DOHH2 (cell line): ENCODE measurements around the gene SLCO3A1.
"Not testable (repeated sequence)": the region's sequence is repeated elsewhere in the genome, so short reads cannot be mapped to it uniquely, and the experiment has no call there.

Experiments used
- CTCF ChIP-seq: fragments of 200-600 bp; sonication (generic); IDR thresholded peaks from one replicate; pipeline ENCODE4 v1.5.1; 2014; ENCODE audit warnings: antibody characterized with exemption, mild to moderate bottlenecking, low read depth, low read length; ENCODE audit not compliant: poor library complexity, severe bottlenecking
- EZH2phosphoT487 ChIP-seq: fragments of 200-600 bp; sonication (generic); IDR thresholded peaks from 2 replicates; pipeline ENCODE4 v1.6.1; 2017; ENCODE audit warnings: borderline replicate concordance, mild to moderate bottlenecking, antibody characterized with exemption, low read length, moderate library complexity, mixed read lengths

GRCh38 chr15:92070251-92070650 lies 216.7 kb downstream of the SLCO3A1 start:
- not testable (repeated sequence) for TF ChIP-seq EZH2phosphoT487, CTCF
